Activated CD4-positive, alpha-beta memory T cell treated with anti-CD3 and anti-CD28 coated beads for 36 hours (primary cell): ENCODE results near the gene C1orf74. TPM values are rescaled to one million over a fixed set of nuclear protein-coding genes. Genes with fewer than 3 reads are reported as not detected.

Experiments
- CTCF ChIA-PET: fragments of 350-600 bp; sonication (Branson Sonifier 250); formaldehyde crosslinking; loops from one replicate; lab custom pipeline; 2021; ENCODE audit warnings: antibody characterized with exemption, inconsistent platforms; lab: Charles Lee
- POLR2A ChIA-PET: fragments of 350-600 bp; sonication (Branson Sonifier 250); formaldehyde crosslinking; loops from one replicate; lab custom pipeline; 2021; ENCODE audit warnings: antibody characterized with exemption; lab: Charles Lee
- DNase-seq: peaks from one replicate; pipeline ENCODE4 v3.0.0-alpha.2; 2020
- H3K27ac Mint-ChIP-seq: one replicate; pipeline ENCODE4 v1.8.0; 2021; ENCODE audit warnings: mixed read lengths
- H3K27me3 Mint-ChIP-seq: one replicate; pipeline ENCODE4 v1.8.0; 2021; ENCODE audit warnings: mixed read lengths
- H3K36me3 Mint-ChIP-seq: one replicate; pipeline ENCODE4 v1.8.0; 2021; ENCODE audit warnings: mixed read lengths
- H3K4me1 Mint-ChIP-seq: one replicate; pipeline ENCODE4 v1.8.0; 2021; ENCODE audit warnings: low read depth, mixed read lengths
- H3K4me3 Mint-ChIP-seq: one replicate; pipeline ENCODE4 v1.8.0; 2021; ENCODE audit warnings: mild to moderate bottlenecking, mixed read lengths
- H3K9me3 Mint-ChIP-seq: one replicate; pipeline ENCODE4 v1.8.0; 2021; ENCODE audit warnings: mixed read lengths
- intact Hi-C: fragments of 100-400 bp; cut with micrococcal nuclease; formaldehyde crosslinking; loops from one replicate; pipeline ENCODE4 v1.15.1; 2023
- total RNA-seq, 2 experiments: library from RNA; stranded (reverse); gene quantifications; one replicate each; pipeline ENCODE4 v1.2.3, GENCODE V29; 2021

C1orf74 gene
- total RNA-seq, 2 experiments from 2014 or later = 3.5 to 3.9 TPM

DNA sequence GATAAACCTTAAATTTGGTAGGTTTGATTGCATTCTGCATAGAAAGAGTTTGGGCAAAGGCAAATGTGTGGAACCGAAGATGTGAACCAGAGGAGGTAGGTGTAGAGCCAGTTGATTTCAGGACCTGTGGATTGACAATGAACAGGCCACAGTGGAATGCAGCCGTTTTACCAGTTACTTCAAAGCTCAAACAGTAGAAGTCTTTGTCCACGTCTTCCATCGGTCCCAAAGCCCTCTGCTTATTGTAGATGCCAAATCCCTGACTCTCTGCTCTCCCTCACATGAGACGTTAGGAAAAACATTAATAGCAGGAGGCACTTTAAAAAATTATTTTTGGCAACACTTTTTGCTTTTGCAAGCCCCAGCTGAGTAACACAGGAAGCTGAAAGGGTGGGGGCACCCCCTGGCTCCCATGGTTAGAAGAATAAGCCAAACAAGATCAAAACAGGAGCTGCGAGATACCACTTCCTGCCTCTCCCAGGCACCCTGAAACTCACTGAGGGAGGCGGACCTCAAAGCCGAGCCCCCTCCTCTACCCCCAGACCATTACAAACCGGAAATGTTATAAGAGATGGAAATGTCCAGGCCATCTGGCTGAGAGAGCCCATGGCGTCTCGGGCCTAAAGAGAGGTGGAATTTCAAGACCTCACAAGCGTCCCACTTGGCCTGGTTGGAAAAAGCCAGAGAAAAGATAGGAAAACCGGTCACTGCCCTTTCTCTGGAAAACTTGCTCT, 15.0 kb downstream of the C1orf74 start:
- H3K4me1 Mint-ChIP-seq = peaks cover 5% of the 10 kb centered on the region
- no peak overlapping the region for H3K4me3 Mint-ChIP-seq
- H3K36me3 Mint-ChIP-seq = peaks cover 58% of the 10 kb centered on the region
- POLR2A ChIA-PET = interaction anchor here (0.7 to 6.1 kb wide), 10 partner anchors 11 to 572 kb away, joined by 3 to 184 read pairs (median 5); partner anchors contain the start of genes C1orf74, LAMB3, TRAF3IP3 and UTP25
- intact Hi-C loops = loop anchor here (1.0 to 5.0 kb wide), 3 partner anchors 45 to 563 kb away; no protein-coding TSS in a partner anchor
- no peaks in the 10 kb centered on the region for H3K27me3 Mint-ChIP-seq
- H3K27ac Mint-ChIP-seq = no peak overlapping the region
- CTCF ChIA-PET = interaction anchor here (0.9 to 5.7 kb wide), 14 partner anchors 10 to 605 kb away, joined by 3 to 98 read pairs (median 4); partner anchors contain the start of genes C1orf74, TRAF3IP3 and UTP25
- no peaks in the 10 kb centered on the region for H3K9me3 Mint-ChIP-seq
- DNase-seq = peak; percentile 90

DNA sequence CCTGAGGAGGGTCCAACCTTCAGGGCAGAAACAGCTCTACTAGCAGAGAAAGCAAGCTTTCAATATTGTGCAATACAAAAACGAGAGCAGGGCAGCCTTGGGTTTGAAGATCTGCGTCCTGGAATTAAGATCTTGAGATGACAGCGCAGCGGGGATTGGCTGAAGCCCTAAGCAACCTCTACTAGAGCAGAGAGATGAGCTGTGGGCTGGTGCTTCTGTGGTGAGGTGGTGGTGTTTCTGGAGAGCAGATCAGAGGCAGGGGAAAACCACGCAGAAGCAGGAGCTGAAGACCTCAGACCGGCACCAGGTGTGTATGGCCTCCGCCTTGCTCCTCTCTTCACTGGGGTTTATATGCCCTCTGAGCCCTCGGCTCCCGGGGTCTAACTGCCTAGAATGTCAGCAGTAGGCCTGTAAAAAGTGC, 16.0 kb downstream of the C1orf74 start:
- H3K36me3 Mint-ChIP-seq = peaks cover 61% of the 10 kb centered on the region
- H3K27ac Mint-ChIP-seq = no peak overlapping the region
- POLR2A ChIA-PET = interaction anchor here (0.7 to 6.1 kb wide), 10 partner anchors 12 to 573 kb away, joined by 3 to 184 read pairs (median 5); partner anchors contain the start of genes C1orf74, LAMB3 and TRAF3IP3
- DNase-seq = peak; percentile 95
- intact Hi-C loops = loop anchor here (1.0 to 5.0 kb wide), 7 partner anchors 12 to 564 kb away; partner anchors contain the start of genes C1orf74, TRAF3IP3 and UTP25
- no peaks in the 10 kb centered on the region for H3K27me3 Mint-ChIP-seq
- CTCF ChIA-PET = interaction anchor here (1.0 to 5.7 kb wide), 11 partner anchors 13 to 199 kb away, joined by 3 to 98 read pairs (median 4); partner anchors contain the start of genes TRAF3IP3 and UTP25
- H3K4me3 Mint-ChIP-seq = no peak overlapping the region
- peaks cover 10% of the 10 kb centered on the region for H3K4me1 Mint-ChIP-seq
- no peaks in the 10 kb centered on the region for H3K9me3 Mint-ChIP-seq

DNA sequence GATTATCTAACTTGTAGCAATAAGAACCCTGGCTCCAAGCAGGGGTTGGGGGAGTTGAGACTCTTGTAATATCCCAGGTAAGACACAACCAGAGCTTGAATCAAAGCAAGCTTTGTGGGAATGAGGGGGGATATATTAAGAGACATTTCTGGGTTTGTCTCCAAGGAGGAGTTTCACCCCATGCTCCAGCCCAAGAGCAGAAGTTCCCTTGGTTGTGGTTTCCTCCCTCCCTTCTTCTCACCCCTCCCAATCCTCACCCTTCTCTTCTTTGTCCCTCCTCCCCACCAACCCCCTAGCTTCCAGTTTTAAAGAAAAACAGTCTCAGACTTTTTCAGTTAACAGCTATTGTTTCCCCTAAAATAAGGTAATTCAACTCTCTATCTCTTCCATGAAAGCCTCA, 16.7 kb downstream of the C1orf74 start:
- ChIA-PET CTCF (interaction anchor here (1.0 to 5.7 kb wide), 10 partner anchors 12 to 198 kb away, joined by 3 to 98 read pairs (median 4); partner anchors contain the start of genes TRAF3IP3 and UTP25), POLR2A (interaction anchor here (0.9 to 6.1 kb wide), 10 partner anchors 12 to 115 kb away, joined by 3 to 184 read pairs (median 5); partner anchors contain the start of genes C1orf74, LAMB3, TRAF3IP3 and UTP25)
- Mint-ChIP-seq H3K27me3 (no peaks in the 10 kb centered on the region), H3K9me3 (no peaks in the 10 kb centered on the region), H3K4me1 (peaks cover 17% of the 10 kb centered on the region), H3K36me3 (peaks cover 61% of the 10 kb centered on the region), H3K27ac (peak overlapping the region; percentile 69), H3K4me3 (no peak overlapping the region)
- intact Hi-C loops = loop anchor here (1.0 to 5.0 kb wide), 7 partner anchors 11 to 565 kb away; partner anchors contain the start of genes C1orf74, TRAF3IP3 and UTP25
- DNase-seq = no peak

DNA sequence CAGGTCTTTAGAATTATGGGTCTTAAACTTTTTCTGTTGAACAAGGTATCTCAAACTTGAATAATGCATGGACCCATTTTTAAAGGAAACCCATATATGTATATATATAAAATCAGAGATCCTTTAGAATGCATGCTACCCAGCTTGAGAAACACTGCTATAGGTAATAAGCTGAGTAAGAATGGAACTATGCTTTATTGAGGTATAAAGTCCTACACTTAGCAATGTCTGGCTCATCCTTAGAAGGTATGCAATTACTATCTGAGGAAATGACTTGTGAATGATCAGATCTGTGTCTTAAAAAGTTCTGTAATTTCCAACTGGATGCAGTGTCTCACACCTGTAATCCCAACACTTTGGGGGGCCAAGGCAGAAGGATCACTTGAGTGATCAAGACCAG, 17.3 kb downstream of the C1orf74 start:
- peaks cover 23% of the 10 kb centered on the region for H3K4me1 Mint-ChIP-seq
- peak overlapping the region; percentile 40 for H3K4me3 Mint-ChIP-seq
- peaks cover 66% of the 10 kb centered on the region for H3K36me3 Mint-ChIP-seq
- no peak for DNase-seq
- ChIA-PET POLR2A (interaction anchor here (0.9 to 6.1 kb wide), 6 partner anchors 12 to 61 kb away, joined by 3 to 184 read pairs (median 15); partner anchors contain the start of genes C1orf74, TRAF3IP3 and UTP25), CTCF (interaction anchor here (0.6 to 5.7 kb wide), 7 partner anchors 11 to 1005 kb away, joined by 3 to 98 read pairs (median 4); partner anchors contain the start of gene TRAF3IP3)
- intact Hi-C loops = loop anchor here (5.0 kb wide), 1 partner anchor 565 kb away; no protein-coding TSS in a partner anchor
- peak overlapping the region; percentile 79 for H3K27ac Mint-ChIP-seq
- no peaks in the 10 kb centered on the region for H3K27me3 Mint-ChIP-seq
- H3K9me3 Mint-ChIP-seq = no peaks in the 10 kb centered on the region

DNA sequence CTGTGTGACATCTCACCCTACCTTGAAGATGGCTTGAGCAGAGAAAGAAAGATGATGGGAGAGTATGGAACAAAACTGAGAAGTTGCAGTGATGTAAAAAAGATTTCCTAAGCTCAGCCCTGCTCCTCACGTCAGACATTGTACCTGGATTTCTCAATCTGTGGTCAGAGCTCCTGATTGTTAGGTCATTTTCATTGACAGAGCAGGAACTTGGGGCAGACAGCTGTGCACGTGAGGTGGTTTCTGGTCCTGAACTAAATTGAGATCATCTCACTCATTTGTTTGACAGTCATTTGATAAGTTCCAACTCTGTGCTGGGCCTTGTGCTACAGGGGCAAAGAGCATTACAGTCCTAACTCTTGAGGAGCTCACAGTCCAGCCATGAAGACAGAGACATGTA, 18.3 kb downstream of the C1orf74 start:
- Mint-ChIP-seq H3K36me3 (peaks cover 76% of the 10 kb centered on the region), H3K27ac (peak overlapping the region; percentile 79), H3K4me1 (peaks cover 33% of the 10 kb centered on the region), H3K9me3 (no peaks in the 10 kb centered on the region), H3K4me3 (peak overlapping the region; percentile 17), H3K27me3 (no peaks in the 10 kb centered on the region)
- intact Hi-C loops = loop anchor here (5.0 kb wide), 1 partner anchor 566 kb away; no protein-coding TSS in a partner anchor
- DNase-seq = peak; percentile 66
- POLR2A ChIA-PET = interaction anchor here (0.7 to 6.1 kb wide), 5 partner anchors 9 to 60 kb away, joined by 3 to 184 read pairs (median 25); partner anchors contain the start of genes C1orf74 and TRAF3IP3
- CTCF ChIA-PET = interaction anchor here (0.9 to 5.7 kb wide), 6 partner anchors 10 to 197 kb away, joined by 3 to 98 read pairs (median 18); partner anchors contain the start of gene TRAF3IP3

DNA sequence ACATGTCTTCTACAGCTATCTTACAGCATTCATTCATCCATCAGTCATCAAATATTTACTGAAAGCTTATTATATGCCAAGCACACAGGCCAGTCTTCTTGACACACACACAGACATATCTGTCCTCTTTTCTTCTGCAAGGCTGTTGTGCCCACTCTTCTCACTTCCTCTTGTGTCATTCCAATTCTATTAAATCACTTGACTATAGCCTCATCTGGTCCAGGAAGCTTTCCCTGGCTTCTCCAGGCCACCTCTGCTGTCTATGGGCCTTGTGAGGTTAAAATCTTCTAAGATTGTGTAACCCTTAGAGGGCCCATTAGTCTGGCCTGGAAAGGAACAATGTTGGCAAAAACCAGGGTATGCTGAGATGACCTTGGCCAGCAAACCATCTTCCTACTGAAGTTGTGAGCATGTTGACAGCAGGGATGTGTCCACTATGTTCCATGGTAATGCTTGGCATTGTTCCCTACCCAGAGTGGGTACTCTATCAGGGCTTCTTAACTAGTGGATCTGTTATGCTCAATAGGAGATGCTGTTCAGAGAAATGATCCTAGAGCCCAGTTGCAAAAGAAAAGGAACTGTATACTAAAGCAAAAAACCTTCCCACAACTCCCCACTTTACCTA, 23.2 kb downstream of the C1orf74 start:
- ChIA-PET CTCF (interaction anchor here (1.1 to 10.2 kb wide), 4 partner anchors 7 to 63 kb away, joined by 3 to 98 read pairs (median 6); no protein-coding TSS in a partner anchor), POLR2A (interaction anchor here (1.0 to 1.3 kb wide), 3 partner anchors 10 to 50 kb away, joined by 3 to 4 read pairs (median 4); no protein-coding TSS in a partner anchor)
- no peaks in the 10 kb centered on the region for H3K9me3 Mint-ChIP-seq
- intact Hi-C loops = no loop called here
- peaks cover 90% of the 10 kb centered on the region for H3K36me3 Mint-ChIP-seq
- H3K27me3 Mint-ChIP-seq = no peaks in the 10 kb centered on the region
- peak overlapping the region; percentile 45 for H3K4me3 Mint-ChIP-seq
- no peak for DNase-seq
- peak overlapping the region; percentile 76 for H3K27ac Mint-ChIP-seq
- H3K4me1 Mint-ChIP-seq = peaks cover 65% of the 10 kb centered on the region

DNA sequence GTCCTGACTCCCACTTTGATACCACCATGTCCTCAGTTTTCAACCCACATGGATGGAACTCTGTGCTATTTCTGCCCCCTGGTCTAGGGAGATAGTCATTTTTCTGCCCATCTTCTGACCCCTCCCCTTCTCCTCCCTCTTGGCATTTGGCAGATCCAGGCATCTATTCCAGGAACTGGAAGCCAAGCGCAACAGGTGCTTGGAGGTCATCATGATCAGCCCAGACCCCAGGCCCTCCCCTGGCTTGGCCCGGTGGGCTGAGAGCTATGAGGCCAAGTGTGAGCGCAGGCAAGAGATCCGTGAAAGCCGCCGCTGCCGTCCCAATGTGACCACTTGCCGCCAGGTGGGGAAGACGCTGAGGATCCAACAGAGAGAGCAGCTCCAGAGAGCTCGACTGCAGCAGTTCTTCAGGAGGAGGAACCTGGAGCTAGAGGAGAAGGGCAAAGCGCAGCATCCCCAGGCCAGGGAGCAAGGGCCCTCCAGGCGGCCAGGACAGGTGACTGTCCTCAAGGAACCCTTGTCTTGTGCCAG, 24.5 kb downstream of the C1orf74 start:
- Mint-ChIP-seq H3K27ac (peak overlapping the region; percentile 99), H3K36me3 (peaks cover 82% of the 10 kb centered on the region), H3K4me3 (peak overlapping the region; percentile 94), H3K4me1 (peaks cover 74% of the 10 kb centered on the region), H3K27me3 (no peaks in the 10 kb centered on the region), H3K9me3 (no peaks in the 10 kb centered on the region)
- DNase-seq = no peak
- POLR2A ChIA-PET = interaction anchor here (1.3 to 10.2 kb wide), 3 partner anchors 8 to 14 kb away, joined by 4 to 184 read pairs (median 33); no protein-coding TSS in a partner anchor
- intact Hi-C loops = no loop called here
- CTCF ChIA-PET = interaction anchor here (0.9 to 10.2 kb wide), 5 partner anchors 8 to 67 kb away, joined by 3 to 98 read pairs (median 4); no protein-coding TSS in a partner anchor

DNA sequence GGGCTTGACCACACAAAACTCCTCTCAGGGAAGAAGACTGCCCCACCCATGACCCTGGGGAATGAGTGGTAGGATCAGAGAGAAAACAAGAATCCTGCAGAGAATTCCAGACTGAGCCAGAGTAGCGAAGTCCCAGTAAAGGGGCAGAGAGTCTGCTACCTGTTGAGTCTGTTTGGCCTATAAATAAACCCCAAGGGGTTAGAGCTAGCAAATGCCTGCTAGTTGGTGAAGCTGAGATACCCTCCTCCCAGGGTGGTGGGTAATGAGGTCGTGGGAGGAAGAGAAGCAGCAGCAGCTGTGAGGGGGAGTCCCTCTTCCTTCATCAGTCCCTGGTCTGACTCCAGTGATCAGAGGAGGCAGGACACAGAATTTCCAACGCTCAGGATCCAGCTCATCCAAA, 26.0 kb downstream of the C1orf74 start:
- Mint-ChIP-seq H3K4me1 (peaks cover 77% of the 10 kb centered on the region), H3K9me3 (no peaks in the 10 kb centered on the region), H3K27me3 (no peaks in the 10 kb centered on the region), H3K36me3 (peaks cover 72% of the 10 kb centered on the region), H3K27ac (peak overlapping the region; percentile 99), H3K4me3 (peak overlapping the region; percentile 94)
- ChIA-PET CTCF (interaction anchor here (3.8 to 10.2 kb wide), 2 partner anchors 9 to 10 kb away, joined by 26 to 98 read pairs; no protein-coding TSS in a partner anchor), POLR2A (interaction anchor here (0.6 to 10.2 kb wide), 6 partner anchors 9 to 82 kb away, joined by 3 to 184 read pairs (median 4); no protein-coding TSS in a partner anchor)
- intact Hi-C loops = no loop called here
- DNase-seq = peak; percentile 38

DNA sequence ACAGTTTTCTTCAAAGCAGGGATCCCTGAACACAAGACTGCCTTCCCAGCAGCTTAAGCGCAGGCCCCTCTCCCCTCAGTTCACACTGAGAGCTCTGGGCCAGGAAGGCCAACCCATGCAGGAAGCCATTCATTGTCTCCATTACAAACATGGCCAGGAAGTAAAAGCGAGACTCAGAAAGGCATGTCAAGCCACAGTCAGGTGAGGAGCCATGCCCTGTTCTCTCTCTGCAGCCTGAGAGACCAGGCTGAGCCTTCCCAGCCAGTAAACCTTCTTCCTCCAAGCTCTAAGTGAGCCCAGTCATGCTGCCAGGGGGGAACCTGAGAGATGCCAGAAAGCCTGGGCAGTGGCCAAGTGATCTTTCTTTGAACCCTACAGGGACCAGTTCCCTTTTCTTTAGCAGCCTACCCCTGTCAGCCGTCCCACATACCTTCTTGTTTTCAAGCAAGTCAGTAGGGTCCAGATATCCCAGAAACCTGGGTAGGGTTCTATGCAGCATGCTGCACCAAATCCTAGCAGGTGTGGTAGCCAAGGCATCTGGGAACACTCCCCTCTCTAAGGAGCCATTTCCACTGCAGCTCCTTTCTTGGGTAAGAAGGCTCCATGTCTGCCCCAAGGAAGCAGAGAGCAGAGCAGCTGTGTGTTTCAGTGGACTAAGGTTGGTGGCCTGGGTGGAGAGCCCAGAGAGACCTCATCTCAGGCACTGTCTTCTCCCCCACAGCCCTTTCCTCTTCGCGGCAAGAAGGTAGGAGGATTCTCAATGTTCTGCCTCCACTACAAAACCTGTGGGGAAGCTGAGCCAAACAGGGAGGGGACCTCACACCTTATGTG, 27.5 kb downstream of the C1orf74 start:
- peaks cover 77% of the 10 kb centered on the region for H3K4me1 Mint-ChIP-seq
- CTCF ChIA-PET = interaction anchor here (0.6 to 10.2 kb wide), 10 partner anchors 8 to 171 kb away, joined by 3 to 98 read pairs (median 4); no protein-coding TSS in a partner anchor
- intact Hi-C loops = loop anchor here (1.0 to 2.0 kb wide), 3 partner anchors 11 to 584 kb away; partner anchors contain the start of gene C1orf74
- H3K36me3 Mint-ChIP-seq = peaks cover 56% of the 10 kb centered on the region
- H3K27ac Mint-ChIP-seq = peak overlapping the region; percentile 99
- POLR2A ChIA-PET = interaction anchor here (0.6 to 10.2 kb wide), 13 partner anchors 9 to 187 kb away, joined by 3 to 184 read pairs (median 6); partner anchors contain the start of genes C1orf74, HSD11B1 and UTP25
- H3K27me3 Mint-ChIP-seq = no peaks in the 10 kb centered on the region
- peak; percentile 60 for DNase-seq
- H3K4me3 Mint-ChIP-seq = peak overlapping the region; percentile 94
- no peaks in the 10 kb centered on the region for H3K9me3 Mint-ChIP-seq
